ENCODE results near the gene SEC14L1. TPM values are rescaled to one million over a fixed set of nuclear protein-coding genes. Genes with fewer than 3 reads are reported as not detected.

SEC14L1 gene
- total RNA-seq, 1 donor from 2014 or later: 144 TPM

- TF ChIP-seq CTCF (IDR thresholded peaks at IDR 0.05): peak; percentile 47
- Histone ChIP-seq H3K9me3 (no peaks in the 10 kb centered on the region), H3K27me3 (no peaks in the 10 kb centered on the region), H3K4me3 (no peak overlapping the region), H3K27ac (no peak overlapping the region), H3K36me3 (peaks cover 85% of the 10 kb centered on the region), H3K4me1 (peaks cover 10% of the 10 kb centered on the region)
- intact Hi-C loops (cut with DNase I): loop anchor here (10.0 kb wide), 1 partner anchor 120 kb away; no protein-coding TSS in a partner anchor
- DNase-seq (no peak), ATAC-seq (peak; percentile 73)
Observed at GRCh38 chr17:77214743-77215142, 74.0 kb downstream of the SEC14L1 start.

GRCh38 chr17:77215281-77215680, 74.5 kb downstream of the SEC14L1 start:
- Histone ChIP-seq H3K27ac (peak overlapping the region; percentile 1), H3K36me3 (peaks cover 79% of the 10 kb centered on the region), H3K27me3 (no peaks in the 10 kb centered on the region), H3K4me1 (peaks cover 8% of the 10 kb centered on the region), H3K9me3 (no peaks in the 10 kb centered on the region), H3K4me3 (no peak overlapping the region)
- TF ChIP-seq CTCF (IDR thresholded peaks at IDR 0.05): no peak
- ATAC-seq (peak; percentile 6), DNase-seq (no peak)
- intact Hi-C loops (cut with DNase I): loop anchor here (10.0 kb wide), 1 partner anchor 120 kb away; no protein-coding TSS in a partner anchor

DNA sequence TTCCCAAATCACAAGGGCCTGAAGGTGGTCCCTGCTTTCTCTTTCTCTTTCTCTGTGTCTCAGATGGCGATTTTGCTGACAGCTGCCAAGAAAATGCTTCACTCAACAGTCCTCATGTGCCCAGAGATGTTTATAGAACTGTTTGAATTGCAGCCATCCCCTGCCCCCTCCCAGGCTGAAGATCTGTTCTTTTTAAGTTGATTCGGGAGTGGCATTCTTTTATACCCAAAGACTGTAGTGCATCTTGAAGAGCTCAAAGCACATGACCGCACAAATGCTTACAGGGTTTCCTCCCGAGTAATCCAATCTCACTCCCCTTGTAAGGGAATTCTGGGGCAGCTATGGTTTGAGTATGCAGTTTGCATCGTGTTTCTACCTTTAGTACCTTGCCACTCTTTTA, 75.7 kb downstream of the SEC14L1 start:
- Histone ChIP-seq H3K4me1 (peaks cover 7% of the 10 kb centered on the region), H3K27ac (peak overlapping the region; percentile 21), H3K36me3 (peaks cover 67% of the 10 kb centered on the region), H3K9me3 (no peaks in the 10 kb centered on the region), H3K4me3 (no peak overlapping the region), H3K27me3 (no peaks in the 10 kb centered on the region)
- intact Hi-C loops (cut with DNase I): loop anchor here (10.0 kb wide), 1 partner anchor 122 kb away; no protein-coding TSS in a partner anchor
- TF ChIP-seq CTCF (IDR thresholded peaks at IDR 0.05): no peak
- DNase-seq (no peak), ATAC-seq (peak; percentile 48)

- Histone ChIP-seq H3K36me3 (peaks cover 61% of the 10 kb centered on the region), H3K4me1 (peaks cover 7% of the 10 kb centered on the region), H3K9me3 (no peaks in the 10 kb centered on the region), H3K4me3 (no peak overlapping the region), H3K27ac (no peak overlapping the region), H3K27me3 (no peaks in the 10 kb centered on the region)
- no peak for DNase-seq
- no peak for TF ChIP-seq CTCF (IDR thresholded peaks at IDR 0.05)
- intact Hi-C loops (cut with DNase I): loop anchor here (10.0 kb wide), 1 partner anchor 122 kb away; no protein-coding TSS in a partner anchor
- ATAC-seq: no peak
Observed at GRCh38 chr17:77217123-77217522, 76.4 kb downstream of the SEC14L1 start.

DNA sequence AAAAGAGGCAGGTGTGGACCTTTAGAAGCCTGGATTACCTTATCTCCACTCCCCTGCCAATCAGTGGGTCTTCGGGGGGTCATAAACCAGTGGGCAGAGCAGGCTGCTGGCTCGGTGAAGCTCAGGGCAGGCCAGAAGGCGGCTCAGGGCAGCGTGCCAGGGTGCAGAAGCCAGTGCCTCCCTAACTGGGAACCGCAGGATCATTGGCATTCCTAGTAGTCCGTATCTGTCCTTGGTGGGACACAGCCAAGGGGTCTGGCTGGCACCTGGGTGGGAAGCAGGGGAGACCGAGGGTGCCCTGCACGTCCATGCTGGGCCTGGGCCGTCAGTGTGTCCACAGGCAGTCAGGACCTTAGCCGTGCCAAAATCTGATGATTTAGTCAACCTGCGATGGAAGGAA, 76.8 kb downstream of the SEC14L1 start:
- Histone ChIP-seq H3K27me3 (no peaks in the 10 kb centered on the region), H3K9me3 (no peaks in the 10 kb centered on the region), H3K36me3 (peaks cover 57% of the 10 kb centered on the region), H3K27ac (no peak overlapping the region), H3K4me3 (no peak overlapping the region), H3K4me1 (peaks cover 5% of the 10 kb centered on the region)
- no peak for TF ChIP-seq CTCF (IDR thresholded peaks at IDR 0.05)
- DNase-seq (no peak), ATAC-seq (no peak)
- intact Hi-C loops (cut with DNase I): loop anchor here (10.0 kb wide), 1 partner anchor 123 kb away; no protein-coding TSS in a partner anchor

GRCh38 chr17:77218902-77219301, 78.1 kb downstream of the SEC14L1 start:
- Histone ChIP-seq H3K36me3 (peaks cover 43% of the 10 kb centered on the region), H3K27me3 (no peaks in the 10 kb centered on the region), H3K4me3 (no peak overlapping the region), H3K27ac (no peak overlapping the region), H3K9me3 (no peaks in the 10 kb centered on the region), H3K4me1 (no peaks in the 10 kb centered on the region)
- DNase-seq (no peak), ATAC-seq (no peak)
- intact Hi-C loops (cut with DNase I): loop anchor here (10.0 kb wide), 1 partner anchor 124 kb away; no protein-coding TSS in a partner anchor
- no peak for TF ChIP-seq CTCF (IDR thresholded peaks at IDR 0.05)

Data from upper lobe of right lung (tissue), 1 donor.